ENCODE results near the gene FGD4.
A peak's percentile ranks its signal among the peaks of the same experiment; 100 is the strongest.

Gene FGD4

GRCh38 chr12:32365473-32366064 lies 33.8 kb upstream of the FGD4 start:
- ATAC-seq = peak; percentile 92

GRCh38 chr12:32366714-32367113 lies 32.6 kb upstream of the FGD4 start:
- TF ChIP-seq TOX (CRISPR knock-in tag; IDR thresholded peaks at IDR 0.05; ENCODE audit: borderline replicate concordance) (no peak), GLIS3 (CRISPR knock-in tag; IDR thresholded peaks at IDR 0.05) (no peak), POU6F1 (CRISPR knock-in tag; IDR thresholded peaks at IDR 0.05; ENCODE audit: borderline replicate concordance, low read depth) (no peak), ZFP30 (CRISPR knock-in tag; IDR thresholded peaks at IDR 0.05) (no peak), BACH2 (CRISPR knock-in tag; IDR thresholded peaks at IDR 0.05; ENCODE audit: borderline replicate concordance) (no peak), TCF4 (CRISPR knock-in tag; IDR thresholded peaks at IDR 0.05; ENCODE audit: borderline replicate concordance) (no peak), ESRRG (CRISPR knock-in tag; IDR thresholded peaks at IDR 0.05) (no peak), OSR1 (CRISPR knock-in tag; IDR thresholded peaks at IDR 0.05) (no peak), ZNF8 (CRISPR knock-in tag; IDR thresholded peaks at IDR 0.05) (no peak), CSRNP3 (CRISPR knock-in tag; IDR thresholded peaks at IDR 0.05) (no peak)
- no peak for ATAC-seq

More at GRCh38 chr12:32365473-32366064, 33.8 kb upstream of the FGD4 start:
- TF ChIP-seq ZNF70 (CRISPR knock-in tag; IDR thresholded peaks at IDR 0.05) (no peak), ZFP3 (CRISPR knock-in tag; IDR thresholded peaks at IDR 0.05) (no peak), ZFP30 (CRISPR knock-in tag; IDR thresholded peaks at IDR 0.05) (no peak), OSR1 (CRISPR knock-in tag; IDR thresholded peaks at IDR 0.05) (no peak), ARNTL (CRISPR knock-in tag; IDR thresholded peaks at IDR 0.05; ENCODE audit: borderline replicate concordance, low read depth) (no peak), TSHZ2 (CRISPR knock-in tag; IDR thresholded peaks at IDR 0.05) (no peak)

GRCh38 chr12:32367381-32367780 lies 32.0 kb upstream of the FGD4 start:
- ATAC-seq = no peak

GRCh38 chr12:32369202-32369601 lies 30.2 kb upstream of the FGD4 start:
- ATAC-seq = no peak
- no peak for TF ChIP-seq CSDC2 (CRISPR knock-in tag; IDR thresholded peaks at IDR 0.05)
- no peak for TF ChIP-seq ZFP3 (CRISPR knock-in tag; IDR thresholded peaks at IDR 0.05)
- TF ChIP-seq ZFP30 (CRISPR knock-in tag; IDR thresholded peaks at IDR 0.05) = no peak
- no peak for TF ChIP-seq TSHZ2 (CRISPR knock-in tag; IDR thresholded peaks at IDR 0.05)
- TF ChIP-seq CREB5 (CRISPR knock-in tag; IDR thresholded peaks at IDR 0.05; ENCODE audit: low read depth) = no peak
- no peak for TF ChIP-seq ZC3H10 (CRISPR knock-in tag; IDR thresholded peaks at IDR 0.05)
- TF ChIP-seq ZNF565 (CRISPR knock-in tag; conservative IDR thresholded peaks at IDR 0.05; ENCODE audit: low read depth) = no peak
- no peak for TF ChIP-seq GLIS3 (CRISPR knock-in tag; IDR thresholded peaks at IDR 0.05)
- TF ChIP-seq PPARA (CRISPR knock-in tag; IDR thresholded peaks at IDR 0.05; ENCODE audit: borderline replicate concordance) = no peak
- TF ChIP-seq POU6F1 (CRISPR knock-in tag; IDR thresholded peaks at IDR 0.05; ENCODE audit: borderline replicate concordance, low read depth) = no peak
- no peak for TF ChIP-seq ZNF70 (CRISPR knock-in tag; IDR thresholded peaks at IDR 0.05)
- no peak for TF ChIP-seq BACH2 (CRISPR knock-in tag; IDR thresholded peaks at IDR 0.05; ENCODE audit: borderline replicate concordance)
- TF ChIP-seq PATZ1 (CRISPR knock-in tag; IDR thresholded peaks at IDR 0.05; ENCODE audit: borderline replicate concordance) = no peak
- no peak for TF ChIP-seq SNAI2 (CRISPR knock-in tag; IDR thresholded peaks at IDR 0.05)

More at GRCh38 chr12:32367381-32367780, 32.0 kb upstream of the FGD4 start:
- TF ChIP-seq TCF4 (CRISPR knock-in tag; IDR thresholded peaks at IDR 0.05; ENCODE audit: borderline replicate concordance) (no peak), ZFP3 (CRISPR knock-in tag; IDR thresholded peaks at IDR 0.05) (no peak), ZNF565 (CRISPR knock-in tag; conservative IDR thresholded peaks at IDR 0.05; ENCODE audit: low read depth) (no peak), BACH2 (CRISPR knock-in tag; IDR thresholded peaks at IDR 0.05; ENCODE audit: borderline replicate concordance) (no peak), PPARA (CRISPR knock-in tag; IDR thresholded peaks at IDR 0.05; ENCODE audit: borderline replicate concordance) (no peak)

Measured in SK-N-SH treated with all-trans-retinoic acid at 6 μM for 48 hours (cell line).